Prostate gland (tissue), 2 donors: Measurements from ENCODE around the gene VARS2. TPM values are rescaled to one million over a fixed set of nuclear protein-coding genes. Genes with fewer than 3 reads are reported as not detected.

Experiments
- DNase-seq: peaks from one replicate; pipeline ENCODE4 v3.0.0-alpha.2; 2019; ENCODE audit warnings: low spot score
- H3K27ac ChIP-seq, 2 donors: fragments of 200-600 bp; sonication (generic); 2 replicates each; pipeline ENCODE4 v1.5.1; 2017 to 2019
- H3K27me3 ChIP-seq: fragments of 200-600 bp; sonication (generic); replicated peaks from 2 replicates; pipeline ENCODE4 v1.5.1; 2019; ENCODE audit not compliant: insufficient read depth
- H3K36me3 ChIP-seq, 2 donors: fragments of 200-600 bp; sonication (generic); 1 replicate in 1 of 2; 2 replicates in 1 of 2; pipeline versions ENCODE4 v1.5.1 to v1.8.1; 2017 to 2019
- H3K4me1 ChIP-seq: fragments of 200-600 bp; sonication (generic); replicated peaks from 2 replicates; pipeline ENCODE4 v1.5.1; 2019
- H3K4me3 ChIP-seq, 2 donors: fragments of 200-600 bp; sonication (generic); 2 replicates each; pipeline ENCODE4 v1.5.1; 2017 to 2019
- H3K9me3 ChIP-seq: fragments of 200-600 bp; sonication (generic); 2 replicates; pipeline ENCODE4 v1.5.1; 2017
- POLR2A ChIP-seq: fragments of 450-650 bp; IDR thresholded peaks from one replicate; pipeline ENCODE4 v1.6.1; 2016; ENCODE audit warnings: antibody characterized with exemption, mild to moderate bottlenecking
- POLR2AphosphoS5 ChIP-seq: sonication (generic); formaldehyde crosslinking; IDR thresholded peaks from one replicate; pipeline ENCODE4 v1.6.1; 2017; ENCODE audit warnings: antibody characterized with exemption
- WGBS: methylation state at CpG from one replicate; pipeline ENCODE4 v1.1.5; 2018; 5-methylcytosine and 5-hydroxymethylcytosine counted together
- intact Hi-C: fragments of 100-400 bp; cut with DNase I; formaldehyde crosslinking; loops from one replicate; pipeline ENCODE4 v1.14.2; 2022
- total RNA-seq, 2 donors: library from RNA; depleted of rRNA; stranded (reverse); fragments of >200 nt; gene quantifications; one replicate each; pipeline ENCODE4 v1.1.0, GENCODE V29; 2016
- TF ChIP-seq, protein P1 (sequence below), 4 experiments: fragments of 200-600 bp in 2 of 4; fragments of 450-650 bp in 2 of 4; sonication (generic) in 2 of 4; IDR thresholded peaks; 1 replicate in 3 of 4; 2 replicates in 1 of 4; pipeline ENCODE4 v1.5.1; 2016 to 2019; ENCODE audit warnings: antibody characterized with exemption in 4 of 4, mild to moderate bottlenecking in 2 of 4, moderate library complexity in 2 of 4

Gene VARS2
- total RNA-seq, 2 donors from 2014 or later, result 15.8 to 27.0 TPM

DNA sequence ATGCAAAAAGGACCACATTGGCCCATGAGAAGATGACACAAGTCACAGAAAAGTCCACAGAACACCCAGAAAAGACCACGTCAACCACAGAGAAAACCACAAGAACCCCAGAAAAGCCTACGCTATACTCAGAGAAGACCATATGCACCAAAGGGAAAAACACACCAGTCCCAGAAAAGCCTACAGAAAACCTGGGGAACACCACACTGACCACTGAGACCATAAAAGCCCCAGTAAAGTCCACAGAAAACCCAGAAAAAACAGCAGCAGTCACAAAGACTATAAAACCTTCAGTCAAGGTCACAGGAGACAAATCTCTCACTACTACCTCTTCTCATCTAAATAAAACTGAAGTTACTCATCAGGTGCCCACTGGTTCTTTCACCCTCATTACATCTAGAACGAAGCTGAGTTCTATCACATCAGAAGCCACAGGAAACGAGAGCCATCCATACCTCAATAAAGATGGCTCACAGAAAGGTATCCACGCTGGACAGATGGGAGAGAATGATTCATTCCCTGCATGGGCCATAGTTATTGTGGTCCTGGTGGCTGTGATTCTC lies 38.0 kb downstream of the VARS2 start:
- no peaks in the 10 kb centered on the region for H3K27me3 ChIP-seq
- no peak overlapping the region for H3K4me3 ChIP-seq
- intact Hi-C loops, result no loop called here
- no peak for TF ChIP-seq POLR2A
- no peak for TF ChIP-seq POLR2AphosphoS5
- TF ChIP-seq, protein P1, sequence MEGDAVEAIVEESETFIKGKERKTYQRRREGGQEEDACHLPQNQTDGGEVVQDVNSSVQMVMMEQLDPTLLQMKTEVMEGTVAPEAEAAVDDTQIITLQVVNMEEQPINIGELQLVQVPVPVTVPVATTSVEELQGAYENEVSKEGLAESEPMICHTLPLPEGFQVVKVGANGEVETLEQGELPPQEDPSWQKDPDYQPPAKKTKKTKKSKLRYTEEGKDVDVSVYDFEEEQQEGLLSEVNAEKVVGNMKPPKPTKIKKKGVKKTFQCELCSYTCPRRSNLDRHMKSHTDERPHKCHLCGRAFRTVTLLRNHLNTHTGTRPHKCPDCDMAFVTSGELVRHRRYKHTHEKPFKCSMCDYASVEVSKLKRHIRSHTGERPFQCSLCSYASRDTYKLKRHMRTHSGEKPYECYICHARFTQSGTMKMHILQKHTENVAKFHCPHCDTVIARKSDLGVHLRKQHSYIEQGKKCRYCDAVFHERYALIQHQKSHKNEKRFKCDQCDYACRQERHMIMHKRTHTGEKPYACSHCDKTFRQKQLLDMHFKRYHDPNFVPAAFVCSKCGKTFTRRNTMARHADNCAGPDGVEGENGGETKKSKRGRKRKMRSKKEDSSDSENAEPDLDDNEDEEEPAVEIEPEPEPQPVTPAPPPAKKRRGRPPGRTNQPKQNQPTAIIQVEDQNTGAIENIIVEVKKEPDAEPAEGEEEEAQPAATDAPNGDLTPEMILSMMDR (IDR thresholded peaks at IDR 0.05), result no peak
- H3K27ac ChIP-seq, result no peak overlapping the region
- no peaks in the 10 kb centered on the region for H3K36me3 ChIP-seq
- H3K9me3 ChIP-seq, result no peaks in the 10 kb centered on the region
- no peak for DNase-seq
- H3K4me1 ChIP-seq, result no peaks in the 10 kb centered on the region
- 81% methylated on average over 5 of the region's 5 CpGs for WGBS

DNA sequence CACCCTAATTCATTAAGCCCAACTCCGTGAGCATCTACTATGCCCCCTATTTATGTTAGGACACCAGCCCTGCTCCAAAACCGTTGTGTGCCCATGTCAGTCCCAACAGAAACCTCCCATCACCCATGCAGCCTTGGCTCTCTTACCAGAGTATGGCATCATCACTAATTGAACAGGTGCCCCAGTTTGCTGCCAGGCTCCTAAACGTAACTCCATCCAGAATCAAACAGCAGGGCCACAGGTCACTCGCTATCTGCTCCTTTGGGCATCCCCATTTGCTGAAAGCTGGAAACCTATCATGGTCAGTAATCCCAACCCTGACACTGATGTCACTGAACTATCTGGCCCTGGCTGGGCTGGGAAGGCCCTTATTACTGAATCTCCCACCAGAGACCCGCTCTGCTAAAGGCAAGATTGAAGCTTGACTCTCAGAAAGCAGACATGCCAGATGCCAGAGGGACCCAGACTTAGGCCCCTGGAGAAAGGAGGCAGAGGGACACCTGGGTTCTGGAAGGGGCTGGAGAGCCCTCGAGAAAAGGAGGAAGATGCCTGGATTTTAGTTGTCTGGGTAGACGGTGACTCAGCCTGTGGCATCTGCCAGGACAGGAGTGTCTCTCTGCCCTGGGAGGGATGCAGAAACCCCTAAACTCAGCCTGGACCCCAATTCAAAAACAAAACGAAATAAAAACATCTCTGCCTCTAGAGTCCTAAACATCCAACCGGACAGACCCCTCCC lies 40.8 kb downstream of the VARS2 start:
- Histone ChIP-seq H3K27ac (no peak overlapping the region), H3K4me3 (no peak overlapping the region), H3K4me1 (no peaks in the 10 kb centered on the region), H3K36me3 (no peaks in the 10 kb centered on the region), H3K9me3 (no peaks in the 10 kb centered on the region), H3K27me3 (no peaks in the 10 kb centered on the region)
- 61% methylated on average over 9 of the region's 9 CpGs for WGBS
- no peak for DNase-seq
- intact Hi-C loops, result no loop called here
- TF ChIP-seq, protein P1 (IDR thresholded peaks at IDR 0.05), result no peak
- TF ChIP-seq POLR2A (no peak), POLR2AphosphoS5 (no peak)

DNA sequence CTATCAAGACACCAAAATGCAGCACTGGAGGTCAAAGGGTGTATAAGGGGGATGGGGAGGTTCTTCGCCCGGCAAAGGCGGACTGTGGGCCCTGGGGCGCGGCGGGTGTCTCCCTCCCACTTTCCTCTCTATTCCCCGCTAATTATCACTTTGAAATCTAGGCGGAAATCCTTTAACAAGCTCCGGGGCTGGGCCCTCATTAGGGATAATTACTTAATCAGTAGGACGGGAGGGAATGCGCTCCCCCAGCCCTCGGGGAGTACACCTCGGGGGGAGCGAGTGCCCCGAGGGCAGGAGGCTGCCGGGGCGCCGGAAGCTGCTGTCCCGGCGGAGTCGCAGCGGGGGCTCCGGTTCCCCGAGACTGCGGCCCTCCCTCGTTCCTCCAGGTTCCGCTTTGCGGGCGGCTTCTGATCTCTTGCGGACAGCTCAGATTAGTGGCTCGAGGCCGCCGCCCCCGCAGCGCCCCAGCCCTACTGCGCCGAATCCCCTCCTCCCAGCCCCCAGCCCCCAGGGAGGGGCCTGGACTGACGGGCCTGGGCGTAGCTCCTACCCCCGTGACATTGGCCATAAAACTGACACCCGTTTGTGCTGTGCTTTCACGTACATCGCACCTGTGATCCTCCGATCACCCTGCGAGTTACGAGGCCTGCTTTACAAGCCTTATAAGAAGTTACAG lies 41.5 kb downstream of the VARS2 start:
- Histone ChIP-seq H3K9me3 (no peaks in the 10 kb centered on the region), H3K4me3 (peak overlapping the region; percentile 7 to 29), H3K36me3 (no peaks in the 10 kb centered on the region), H3K4me1 (no peaks in the 10 kb centered on the region), H3K27ac (no peak overlapping the region), H3K27me3 (no peaks in the 10 kb centered on the region)
- intact Hi-C loops, result no loop called here
- DNase-seq, result no peak
- WGBS, result 8% methylated on average over 46 of the region's 46 CpGs
- peak; percentile 15 for TF ChIP-seq POLR2AphosphoS5
- no peak for TF ChIP-seq POLR2A

DNA sequence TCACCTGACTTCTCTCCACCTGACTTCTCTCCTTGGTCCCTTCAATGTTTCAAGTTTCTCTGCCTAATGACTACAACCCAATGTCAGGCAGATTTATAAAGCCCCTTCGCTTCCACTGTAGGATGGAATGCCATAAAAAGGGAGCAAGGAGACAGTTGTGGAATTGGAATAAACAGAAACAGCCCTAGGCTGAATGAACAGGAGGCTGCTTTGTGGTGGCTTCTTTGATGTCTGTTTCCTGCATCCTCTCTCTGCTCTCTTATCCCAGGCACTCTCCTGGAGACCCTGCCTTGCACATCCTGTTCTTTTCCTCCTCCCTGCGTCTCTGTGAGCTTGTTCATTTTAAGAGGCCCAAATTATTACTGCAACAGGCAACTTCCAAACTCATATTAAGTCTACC lies 43.7 kb downstream of the VARS2 start:
- H3K27me3 ChIP-seq, result no peaks in the 10 kb centered on the region
- TF ChIP-seq POLR2A (no peak), POLR2AphosphoS5 (no peak)
- TF ChIP-seq, protein P1 (IDR thresholded peaks at IDR 0.05), result no peak
- no peaks in the 10 kb centered on the region for H3K4me1 ChIP-seq
- no peak overlapping the region for H3K4me3 ChIP-seq
- intact Hi-C loops, result no loop called here
- 60% methylated on average over 2 of the region's 2 CpGs for WGBS
- H3K36me3 ChIP-seq, result no peaks in the 10 kb centered on the region
- H3K9me3 ChIP-seq, result no peaks in the 10 kb centered on the region
- H3K27ac ChIP-seq, result no peak overlapping the region
- no peak for DNase-seq

DNA sequence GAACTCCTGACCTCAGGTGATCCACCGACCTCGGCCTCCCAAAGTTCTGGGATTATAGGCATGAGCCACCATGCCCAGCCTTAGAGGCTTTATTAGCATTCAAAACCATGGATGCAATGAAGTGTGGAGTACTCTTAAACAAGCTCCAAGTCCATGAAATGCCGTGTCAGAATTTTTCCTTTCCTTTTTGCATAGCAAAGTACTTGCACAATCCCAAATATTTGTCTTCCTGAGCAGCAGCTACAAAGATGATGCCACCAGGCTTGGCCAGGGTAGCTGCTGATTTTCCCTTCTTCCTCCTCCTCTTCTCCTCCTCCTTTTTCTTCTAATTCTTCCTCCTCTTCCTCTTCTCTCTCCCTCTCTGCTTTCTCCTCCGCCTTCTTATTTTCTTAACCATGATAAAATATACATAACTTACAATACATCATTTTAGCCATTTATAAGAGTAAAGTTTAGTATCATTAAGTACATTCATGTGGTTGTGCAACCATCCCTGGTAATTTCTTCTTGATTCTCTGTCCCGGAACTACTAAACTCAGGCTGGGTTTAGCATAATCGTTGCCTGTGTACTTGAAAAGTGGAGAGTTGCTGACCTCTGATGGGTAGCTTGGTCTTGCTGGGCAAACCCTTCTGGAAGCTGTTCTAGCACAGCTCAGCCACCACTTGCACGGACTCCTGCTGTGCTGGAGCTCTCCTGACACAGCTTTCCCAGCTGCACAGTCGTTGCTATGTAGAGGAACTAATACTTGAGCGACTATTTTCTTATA lies 47.1 kb downstream of the VARS2 start:
- WGBS, result 76% methylated on average over 9 of the region's 9 CpGs
- Histone ChIP-seq H3K36me3 (no peaks in the 10 kb centered on the region), H3K4me1 (no peaks in the 10 kb centered on the region), H3K9me3 (no peaks in the 10 kb centered on the region), H3K4me3 (no peak overlapping the region), H3K27me3 (no peaks in the 10 kb centered on the region), H3K27ac (no peak overlapping the region)
- intact Hi-C loops, result no loop called here
- no peak for DNase-seq
- TF ChIP-seq, protein P1 (IDR thresholded peaks at IDR 0.05), result no peak
- TF ChIP-seq POLR2AphosphoS5, result no peak
- TF ChIP-seq POLR2A, result no peak
